Measurements from ENCODE around the gene ZFP36L1. TPM values are rescaled to one million over a fixed set of nuclear protein-coding genes. Genes with fewer than 3 reads are reported as not detected.

The ZFP36L1 gene
- total RNA-seq, 1 donor, result 46.7 TPM

- Histone ChIP-seq H3K4me2 (ENCODE audit: insufficient read depth, low read length) (no peak overlapping the region), H3K9me3 (ENCODE audit: low read depth, low read length) (peaks cover 5% of the 10 kb centered on the region), H2AFZ (ENCODE audit: low read length) (no peak overlapping the region), H3K36me3 (ENCODE audit: insufficient read depth, low read length) (no peaks in the 10 kb centered on the region), H4K20me1 (ENCODE audit: insufficient read depth, low read length) (no peaks in the 10 kb centered on the region), H3K79me2 (ENCODE audit: insufficient read depth, low read length) (no peaks in the 10 kb centered on the region), H3K27ac (ENCODE audit: low read depth, low read length) (peak overlapping the region; percentile 16), H3K27me3 (ENCODE audit: insufficient read depth, low read length) (no peaks in the 10 kb centered on the region), H3K4me1 (ENCODE audit: insufficient read depth, low read length) (peaks cover 16% of the 10 kb centered on the region), H3K4me3 (ENCODE audit: insufficient read depth, low read length) (no peak overlapping the region)
- peak; percentile 72 for DNase-seq (ENCODE audit: insufficient read length, low spot score, missing footprints)
- no peak for TF ChIP-seq CTCF (IDR thresholded peaks at IDR 0.05; ENCODE audit: extremely low read depth, low read depth, low read length)
Observed at GRCh38 chr14:68774771-68775613, 17.9 kb downstream of the ZFP36L1 start.

- H3K27me3 ChIP-seq (ENCODE audit: insufficient read depth, low read length), result no peaks in the 10 kb centered on the region
- no peak for TF ChIP-seq CTCF (IDR thresholded peaks at IDR 0.05; ENCODE audit: extremely low read depth, low read depth, low read length)
Observed at GRCh38 chr14:68772761-68773381, 20.0 kb downstream of the ZFP36L1 start.

DNA sequence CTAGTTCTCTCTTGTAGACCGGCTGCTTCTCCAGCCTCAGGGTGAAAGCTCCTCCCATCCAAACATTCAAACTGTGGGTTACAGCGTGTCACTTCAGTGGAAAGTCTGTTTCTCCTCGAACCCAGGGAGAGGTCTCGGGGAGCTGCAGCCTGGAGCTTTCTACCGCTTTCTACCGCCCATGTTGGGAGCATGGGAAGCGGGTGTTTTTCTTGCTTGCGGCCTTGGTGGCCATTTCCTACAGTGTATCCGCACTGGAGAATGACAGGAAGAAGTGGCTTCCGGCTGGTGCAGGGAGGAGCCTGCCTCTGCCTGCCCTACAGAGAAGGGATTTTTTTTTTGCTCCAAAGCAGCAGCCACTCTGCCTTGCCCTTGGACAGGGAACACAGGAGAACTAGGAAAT lies 21.2 kb downstream of the ZFP36L1 start:
- Histone ChIP-seq H3K4me2 (ENCODE audit: insufficient read depth, low read length) (no peak overlapping the region), H3K79me2 (ENCODE audit: insufficient read depth, low read length) (no peaks in the 10 kb centered on the region), H3K27ac (ENCODE audit: low read depth, low read length) (no peak overlapping the region), H4K20me1 (ENCODE audit: insufficient read depth, low read length) (no peaks in the 10 kb centered on the region), H3K36me3 (ENCODE audit: insufficient read depth, low read length) (no peaks in the 10 kb centered on the region), H3K9me3 (ENCODE audit: low read depth, low read length) (peaks cover 5% of the 10 kb centered on the region), H3K4me1 (ENCODE audit: insufficient read depth, low read length) (no peaks in the 10 kb centered on the region), H2AFZ (ENCODE audit: low read length) (no peak overlapping the region), H3K27me3 (ENCODE audit: insufficient read depth, low read length) (no peaks in the 10 kb centered on the region), H3K4me3 (ENCODE audit: insufficient read depth, low read length) (no peak overlapping the region)
- no peak for TF ChIP-seq CTCF (IDR thresholded peaks at IDR 0.05; ENCODE audit: extremely low read depth, low read depth, low read length)
- DNase-seq (ENCODE audit: insufficient read length, low spot score, missing footprints), result peak; percentile 47

More at GRCh38 chr14:68772761-68773381, 20.0 kb downstream of the ZFP36L1 start:
- no peaks in the 10 kb centered on the region for H3K79me2 ChIP-seq (ENCODE audit: insufficient read depth, low read length)
- H3K4me2 ChIP-seq (ENCODE audit: insufficient read depth, low read length), result no peak overlapping the region
- no peaks in the 10 kb centered on the region for H4K20me1 ChIP-seq (ENCODE audit: insufficient read depth, low read length)
- H3K4me3 ChIP-seq (ENCODE audit: insufficient read depth, low read length), result no peak overlapping the region
- no peak overlapping the region for H3K27ac ChIP-seq (ENCODE audit: low read depth, low read length)
- H3K4me1 ChIP-seq (ENCODE audit: insufficient read depth, low read length), result no peaks in the 10 kb centered on the region
- no peak overlapping the region for H2AFZ ChIP-seq (ENCODE audit: low read length)
- no peaks in the 10 kb centered on the region for H3K36me3 ChIP-seq (ENCODE audit: insufficient read depth, low read length)
- peaks cover 5% of the 10 kb centered on the region for H3K9me3 ChIP-seq (ENCODE audit: low read depth, low read length)
- no peak for DNase-seq (ENCODE audit: insufficient read length, low spot score, missing footprints)

Measured in osteoblast (primary cell).